Measurements from ENCODE around the gene CYP2C18. TPM values are rescaled to one million over a fixed set of nuclear protein-coding genes. Genes with fewer than 3 reads are reported as not detected.

Gene CYP2C18
- total RNA-seq, 1 donor from 2014 or later: 1.1 TPM

DNA sequence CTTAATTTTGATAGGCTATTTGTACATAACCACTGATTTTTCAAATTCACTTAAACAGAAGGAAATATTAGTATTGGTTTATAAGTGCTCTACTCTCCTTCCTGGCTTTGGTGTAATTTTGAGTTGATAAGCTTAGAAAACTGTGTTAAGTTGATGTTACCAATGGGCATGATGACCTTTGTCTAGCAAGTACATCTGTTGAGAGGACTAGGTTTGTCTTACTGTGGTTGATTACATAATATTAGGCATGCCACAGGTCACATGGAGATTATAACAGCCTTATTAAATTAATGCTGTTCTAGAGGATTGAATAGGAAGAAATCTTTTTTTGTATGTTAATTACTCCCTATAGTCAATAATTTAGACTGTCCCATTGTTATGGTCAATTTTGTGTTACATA is 27.0 kb downstream of the CYP2C18 start:
- Histone ChIP-seq H3K4me3 (no peak overlapping the region), H3K36me3 (no peaks in the 10 kb centered on the region), H3K9me3 (no peaks in the 10 kb centered on the region), H3K27me3 (no peaks in the 10 kb centered on the region), H3K27ac (no peak overlapping the region), H3K4me1 (no peaks in the 10 kb centered on the region)
- DNase-seq (no peak), ATAC-seq (no peak)
- intact Hi-C loops (cut with DNase I): no loop called here
- TF ChIP-seq, protein P1, sequence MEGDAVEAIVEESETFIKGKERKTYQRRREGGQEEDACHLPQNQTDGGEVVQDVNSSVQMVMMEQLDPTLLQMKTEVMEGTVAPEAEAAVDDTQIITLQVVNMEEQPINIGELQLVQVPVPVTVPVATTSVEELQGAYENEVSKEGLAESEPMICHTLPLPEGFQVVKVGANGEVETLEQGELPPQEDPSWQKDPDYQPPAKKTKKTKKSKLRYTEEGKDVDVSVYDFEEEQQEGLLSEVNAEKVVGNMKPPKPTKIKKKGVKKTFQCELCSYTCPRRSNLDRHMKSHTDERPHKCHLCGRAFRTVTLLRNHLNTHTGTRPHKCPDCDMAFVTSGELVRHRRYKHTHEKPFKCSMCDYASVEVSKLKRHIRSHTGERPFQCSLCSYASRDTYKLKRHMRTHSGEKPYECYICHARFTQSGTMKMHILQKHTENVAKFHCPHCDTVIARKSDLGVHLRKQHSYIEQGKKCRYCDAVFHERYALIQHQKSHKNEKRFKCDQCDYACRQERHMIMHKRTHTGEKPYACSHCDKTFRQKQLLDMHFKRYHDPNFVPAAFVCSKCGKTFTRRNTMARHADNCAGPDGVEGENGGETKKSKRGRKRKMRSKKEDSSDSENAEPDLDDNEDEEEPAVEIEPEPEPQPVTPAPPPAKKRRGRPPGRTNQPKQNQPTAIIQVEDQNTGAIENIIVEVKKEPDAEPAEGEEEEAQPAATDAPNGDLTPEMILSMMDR (IDR thresholded peaks at IDR 0.05): no peak

DNA sequence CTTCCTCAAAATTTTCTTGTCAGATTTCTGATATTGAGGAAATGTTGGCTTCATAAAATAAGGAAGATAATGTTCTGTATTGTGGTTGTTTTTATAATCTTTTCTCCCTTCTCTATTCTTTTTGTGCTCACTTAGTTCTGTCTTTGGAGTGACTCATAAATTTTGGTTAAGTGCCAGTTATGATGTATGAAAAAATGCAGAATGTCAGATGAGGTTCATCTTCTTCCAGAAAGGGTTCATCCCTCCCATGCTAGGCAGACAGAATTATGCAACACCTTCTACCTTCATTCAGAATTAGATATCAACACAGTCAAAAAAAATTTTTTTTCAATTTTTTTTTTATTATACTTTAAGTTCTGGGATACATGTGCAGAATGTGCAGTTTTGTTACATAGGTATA is 42.3 kb downstream of the CYP2C18 start:
- TF ChIP-seq, protein P1 (IDR thresholded peaks at IDR 0.05): no peak
- DNase-seq: no peak
- Histone ChIP-seq H3K27me3 (no peaks in the 10 kb centered on the region), H3K27ac (no peak overlapping the region), H3K4me1 (no peaks in the 10 kb centered on the region), H3K4me3 (no peak overlapping the region), H3K36me3 (no peaks in the 10 kb centered on the region), H3K9me3 (no peaks in the 10 kb centered on the region)
- intact Hi-C loops (cut with DNase I): no loop called here
- ATAC-seq: no peak

DNA sequence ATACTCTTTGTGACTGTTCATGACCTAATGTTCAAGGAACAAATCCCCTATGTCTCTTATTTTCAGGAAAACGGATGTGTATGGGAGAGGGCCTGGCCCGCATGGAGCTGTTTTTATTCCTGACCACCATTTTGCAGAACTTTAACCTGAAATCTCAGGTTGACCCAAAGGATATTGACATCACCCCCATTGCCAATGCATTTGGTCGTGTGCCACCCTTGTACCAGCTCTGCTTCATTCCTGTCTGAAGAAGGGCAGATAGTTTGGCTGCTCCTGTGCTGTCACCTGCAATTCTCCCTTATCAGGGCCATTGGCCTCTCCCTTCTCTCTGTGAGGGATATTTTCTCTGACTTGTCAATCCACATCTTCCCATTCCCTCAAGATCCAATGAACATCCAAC is 51.7 kb downstream of the CYP2C18 start:
- ATAC-seq (no peak), DNase-seq (no peak)
- no peak overlapping the region for H3K4me3 ChIP-seq
- H3K4me1 ChIP-seq: no peaks in the 10 kb centered on the region
- H3K27ac ChIP-seq: no peak overlapping the region
- TF ChIP-seq, protein P1 (IDR thresholded peaks at IDR 0.05): no peak
- no peaks in the 10 kb centered on the region for H3K27me3 ChIP-seq
- no peaks in the 10 kb centered on the region for H3K36me3 ChIP-seq
- H3K9me3 ChIP-seq: no peaks in the 10 kb centered on the region
- intact Hi-C loops (cut with DNase I): no loop called here

DNA sequence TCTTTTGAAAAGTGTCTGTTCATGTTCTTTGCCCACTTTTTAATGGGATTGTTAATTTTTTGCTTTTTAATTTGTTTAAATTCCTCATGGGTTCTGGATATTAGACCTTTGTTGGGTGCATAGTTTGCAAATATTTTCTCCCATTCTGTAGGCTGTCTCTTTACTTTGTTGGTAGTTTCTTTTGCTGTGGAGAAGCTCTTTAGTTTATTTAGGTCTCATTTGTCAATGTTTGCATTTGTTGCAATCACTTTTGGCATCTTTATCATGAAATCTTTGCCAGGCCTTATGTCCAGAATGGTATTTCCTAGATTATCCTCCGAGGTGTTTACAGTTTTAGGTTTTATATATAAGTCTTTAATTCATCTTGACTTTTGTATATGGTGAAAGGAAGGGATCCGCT is 55.1 kb downstream of the CYP2C18 start:
- Histone ChIP-seq H3K4me3 (no peak overlapping the region), H3K27me3 (no peaks in the 10 kb centered on the region), H3K9me3 (no peaks in the 10 kb centered on the region), H3K4me1 (no peaks in the 10 kb centered on the region), H3K36me3 (no peaks in the 10 kb centered on the region), H3K27ac (no peak overlapping the region)
- DNase-seq (no peak), ATAC-seq (no peak)
- TF ChIP-seq, protein P1 (IDR thresholded peaks at IDR 0.05): no peak
- intact Hi-C loops (cut with DNase I): no loop called here

DNA sequence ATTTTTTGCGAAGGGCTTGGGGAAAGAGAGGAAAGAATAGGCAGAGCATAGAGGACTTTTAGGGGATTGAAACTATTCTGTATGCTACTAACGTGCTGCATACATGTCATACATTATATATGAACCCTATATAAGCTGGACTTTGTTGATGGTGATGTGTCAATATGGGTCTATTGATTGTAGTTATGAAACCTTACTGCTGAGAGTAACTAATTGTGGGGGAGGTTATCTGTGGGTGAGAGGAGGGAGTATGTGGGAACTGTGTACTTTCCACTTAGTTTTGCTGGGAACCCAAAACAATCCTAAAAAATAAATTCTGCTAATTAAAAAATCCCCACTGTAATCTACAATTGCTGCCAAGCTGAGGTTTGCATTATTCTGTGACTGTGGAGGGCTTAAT is 63.6 kb downstream of the CYP2C18 start:
- no peak overlapping the region for H3K27ac ChIP-seq
- no peaks in the 10 kb centered on the region for H3K27me3 ChIP-seq
- H3K4me3 ChIP-seq: no peak overlapping the region
- TF ChIP-seq, protein P1 (IDR thresholded peaks at IDR 0.05): no peak
- ATAC-seq: no peak
- intact Hi-C loops (cut with DNase I): no loop called here
- no peaks in the 10 kb centered on the region for H3K9me3 ChIP-seq
- no peaks in the 10 kb centered on the region for H3K36me3 ChIP-seq
- no peaks in the 10 kb centered on the region for H3K4me1 ChIP-seq
- DNase-seq: no peak

DNA sequence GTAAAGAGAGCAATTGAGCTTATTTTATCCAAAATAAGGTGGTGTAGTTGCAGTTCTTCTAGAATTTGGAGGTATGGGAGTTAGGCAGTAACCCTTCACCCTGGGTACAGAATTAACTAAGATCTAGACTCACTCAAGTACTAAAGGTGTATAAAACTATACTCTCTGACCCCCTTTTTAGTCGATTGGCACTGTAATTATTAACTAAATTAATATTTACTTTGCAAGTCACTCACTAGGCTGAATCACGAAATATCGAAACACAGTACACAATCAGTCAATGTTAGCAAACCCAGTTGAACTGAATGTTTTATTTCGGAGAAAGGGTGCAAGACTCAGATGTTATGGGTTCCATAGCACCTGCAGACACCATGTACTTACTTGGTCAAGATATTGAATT is 64.3 kb downstream of the CYP2C18 start:
- no peak overlapping the region for H3K4me3 ChIP-seq
- TF ChIP-seq, protein P1 (IDR thresholded peaks at IDR 0.05): no peak
- DNase-seq (no peak), ATAC-seq (no peak)
- intact Hi-C loops (cut with DNase I): no loop called here
- no peaks in the 10 kb centered on the region for H3K9me3 ChIP-seq
- H3K27ac ChIP-seq: no peak overlapping the region
- no peaks in the 10 kb centered on the region for H3K36me3 ChIP-seq
- H3K27me3 ChIP-seq: no peaks in the 10 kb centered on the region
- H3K4me1 ChIP-seq: no peaks in the 10 kb centered on the region
